Naive thymus-derived CD4-positive, alpha-beta T cell (primary cell): ENCODE results near the gene ZNF415. TPM values are rescaled to one million over a fixed set of nuclear protein-coding genes. Genes with fewer than 3 reads are reported as not detected.
A peak's percentile ranks its signal among the peaks of the same experiment; 100 is the strongest.

Source experiments
- ATAC-seq: fragments of 150-1000 bp; cut with Tn5 transposase; 2 replicates; pipeline ENCODE4 v1.10.0; 2021; ENCODE audit warnings: mild to moderate bottlenecking, moderate library complexity
- CTCF ChIA-PET: fragments of 350-600 bp; sonication (Branson Sonifier 250); formaldehyde crosslinking; loops from one replicate; lab custom pipeline; 2021; ENCODE audit warnings: antibody characterized with exemption; lab: Charles Lee
- POLR2A ChIA-PET: fragments of 350-600 bp; sonication (Branson Sonifier 250); formaldehyde crosslinking; loops from one replicate; lab custom pipeline; 2021; ENCODE audit warnings: antibody characterized with exemption, inconsistent platforms; lab: Charles Lee
- DNase-seq, 9 donors: peaks; one replicate each; pipeline versions ENCODE4 v3.0.0 to v3.0.0-alpha.2; 2020 to 2022; ENCODE audit warnings: mixed read lengths in 1 of 9
- H3K27ac ChIP-seq: one replicate; pipeline ENCODE4 v1.7.0; 2013; ENCODE audit warnings: mild to moderate bottlenecking, low read depth, low read length, moderate library complexity
- H3K27me3 ChIP-seq, 2 donors: one replicate each; pipeline ENCODE4 v1.7.0; 2013; ENCODE audit warnings: low read length in 2 of 2, mild to moderate bottlenecking in 2 of 2, moderate library complexity in 2 of 2; ENCODE audit not compliant: control insufficient read depth in 2 of 2, insufficient read depth in 2 of 2
- H3K36me3 ChIP-seq, 3 experiments: 1 replicate in 2 of 3; 2 replicates in 1 of 3; pipeline ENCODE4 v1.7.0; 2013; ENCODE audit warnings: low read length in 3 of 3, mild to moderate bottlenecking in 3 of 3, moderate library complexity in 1 of 3; ENCODE audit not compliant: insufficient read depth in 3 of 3, control insufficient read depth in 2 of 3
- H3K4me1 ChIP-seq, 2 donors: one replicate each; pipeline ENCODE4 v1.7.0; 2013; ENCODE audit warnings: low read length in 2 of 2, mild to moderate bottlenecking in 2 of 2, moderate library complexity in 1 of 2; ENCODE audit not compliant: control insufficient read depth in 2 of 2, insufficient read depth in 2 of 2
- H3K4me3 ChIP-seq: 2 replicates; pipeline ENCODE4 v1.7.0; 2013; ENCODE audit warnings: mild to moderate bottlenecking, low read length
- H3K9me3 ChIP-seq, 3 experiments: 1 replicate in 2 of 3; 2 replicates in 1 of 3; pipeline ENCODE4 v1.7.0; 2013; ENCODE audit warnings: low read length in 3 of 3; ENCODE audit not compliant: control insufficient read depth in 2 of 3
- H3K27ac Mint-ChIP-seq, 9 donors: one replicate each; pipeline ENCODE4 v1.8.0; 2020 to 2022; ENCODE audit warnings: mixed read lengths in 9 of 9, mild to moderate bottlenecking in 8 of 9, moderate library complexity in 5 of 9, inconsistent platforms in 2 of 9
- H3K27me3 Mint-ChIP-seq, 5 donors: one replicate each; pipeline ENCODE4 v1.8.0; 2021 to 2022; ENCODE audit warnings: mixed read lengths in 5 of 5, mild to moderate bottlenecking in 1 of 5
- H3K36me3 Mint-ChIP-seq, 5 donors: one replicate each; pipeline ENCODE4 v1.8.0; 2020 to 2022; ENCODE audit warnings: mixed read lengths in 5 of 5, mild to moderate bottlenecking in 3 of 5, inconsistent platforms in 1 of 5
- H3K4me1 Mint-ChIP-seq, 7 donors: one replicate each; pipeline ENCODE4 v1.8.0; 2020 to 2022; ENCODE audit warnings: mixed read lengths in 7 of 7, mild to moderate bottlenecking in 3 of 7, inconsistent platforms in 1 of 7
- H3K4me3 Mint-ChIP-seq, 10 donors: one replicate each; pipeline ENCODE4 v1.8.0; 2020 to 2022; ENCODE audit warnings: mild to moderate bottlenecking in 10 of 10, mixed read lengths in 10 of 10, moderate library complexity in 6 of 10, inconsistent platforms in 2 of 10
- H3K9me3 Mint-ChIP-seq, 11 donors: one replicate each; pipeline ENCODE4 v1.8.0; 2020 to 2022; ENCODE audit warnings: mixed read lengths in 11 of 11, mild to moderate bottlenecking in 4 of 11, inconsistent platforms in 1 of 11, moderate library complexity in 1 of 11
- intact Hi-C, 2 donors: fragments of 100-400 bp; cut with micrococcal nuclease; formaldehyde crosslinking; loops; one replicate each; pipeline ENCODE4 v1.15.1; 2023
- polyA plus RNA-seq, 2 donors: library from polyadenylated mRNA; unstranded; fragments of 300-500 nt; fragmentation: Illumina TruSeq; gene quantifications; one replicate each; pipeline ENCODE4 v1.2.3, GENCODE V29; 2021
- total RNA-seq, 6 experiments: library from RNA in 5 of 6; stranded (reverse) in 5 of 6; gene quantifications; 1 replicate in 5 of 6; 2 replicates in 1 of 6; pipeline ENCODE4 v1.2.3 and lab custom pipeline; 2021 to 2026

ZNF415 gene
- total and polyA plus RNA-seq, 7 experiments from 2014 or later, result 0.58 to 3.6 (median 1.2) TPM

DNA sequence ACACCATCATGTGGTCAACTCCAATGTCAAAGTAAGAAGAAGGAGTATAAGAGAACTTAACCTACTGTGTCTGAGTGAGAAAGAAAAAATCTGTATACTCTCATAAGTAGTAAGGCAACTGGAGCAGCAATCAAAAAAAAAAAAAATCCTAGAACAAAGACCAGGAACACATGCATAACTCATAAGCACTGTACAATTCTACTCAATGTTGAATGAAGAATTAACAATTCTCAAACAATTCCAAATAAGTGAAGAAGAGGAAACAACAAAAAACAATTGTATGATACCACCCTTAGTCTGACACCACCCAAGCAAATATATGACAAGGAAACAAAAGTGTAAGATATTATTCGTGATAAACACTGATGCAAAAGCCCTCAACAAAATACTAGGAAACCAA lies 54.0 kb downstream of the ZNF415 start:
- H3K36me3 Mint-ChIP-seq, result peaks cover 55 to 98% (median 97%) of the 10 kb centered on the region in 5 donors
- H3K27ac Mint-ChIP-seq, result peak overlapping the region in 1 of 9 donors; percentile 32
- H3K27me3 Mint-ChIP-seq, result no peaks in the 10 kb centered on the region
- CTCF ChIA-PET, result no interaction called here
- POLR2A ChIA-PET, result no interaction called here
- no peak for DNase-seq
- H3K4me1 Mint-ChIP-seq, result peaks cover 0 to 4% (median 0%) of the 10 kb centered on the region in 7 donors
- no peak for ATAC-seq
- intact Hi-C loops, result no loop called here
- Histone ChIP-seq H3K9me3 (peaks cover 6 to 74% (median 21%) of the 10 kb centered on the region in 3 experiments), H3K27me3 (no peaks in the 10 kb centered on the region), H3K4me1 (no peaks in the 10 kb centered on the region), H3K36me3 (peaks cover 16 to 72% (median 25%) of the 10 kb centered on the region in 3 experiments), H3K4me3 (no peak overlapping the region), H3K27ac (no peak overlapping the region)
- H3K4me3 Mint-ChIP-seq, result no peak overlapping the region
- H3K9me3 Mint-ChIP-seq, result peaks cover 12 to 100% (median 84%) of the 10 kb centered on the region in 11 donors

DNA sequence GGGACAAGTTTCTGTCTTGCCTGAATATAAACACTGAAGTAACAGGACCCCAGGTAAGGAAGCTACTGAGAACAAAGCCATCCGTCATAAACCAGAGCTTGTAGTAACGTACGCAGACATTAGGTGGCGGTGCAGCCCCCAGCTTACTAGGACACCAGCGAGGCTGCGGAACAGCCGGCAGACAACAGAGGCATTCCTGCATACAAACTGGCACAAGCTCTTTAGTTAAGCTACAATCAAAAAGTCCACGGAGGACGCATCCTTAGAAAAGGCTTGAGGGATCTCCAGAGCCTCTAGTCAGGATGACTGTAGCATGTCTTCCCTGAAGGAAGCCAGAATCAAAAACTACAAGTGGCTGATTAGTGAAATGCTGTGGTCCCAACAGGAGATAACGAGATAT lies 55.7 kb downstream of the ZNF415 start:
- Histone ChIP-seq H3K27me3 (no peaks in the 10 kb centered on the region), H3K36me3 (peaks cover 24 to 82% (median 35%) of the 10 kb centered on the region in 3 experiments), H3K27ac (no peak overlapping the region), H3K9me3 (peaks cover 6 to 82% (median 24%) of the 10 kb centered on the region in 3 experiments), H3K4me1 (no peaks in the 10 kb centered on the region), H3K4me3 (no peak overlapping the region)
- DNase-seq, result no peak
- no peak for ATAC-seq
- intact Hi-C loops, result no loop called here
- Mint-ChIP-seq H3K36me3 (peaks cover 56 to 98% (median 95%) of the 10 kb centered on the region in 5 donors), H3K4me3 (no peak overlapping the region), H3K4me1 (peaks cover 0 to 4% (median 0%) of the 10 kb centered on the region in 7 donors), H3K27ac (no peak overlapping the region), H3K9me3 (peaks cover 12 to 100% (median 84%) of the 10 kb centered on the region in 11 donors), H3K27me3 (no peaks in the 10 kb centered on the region)
- ChIA-PET POLR2A (no interaction called here), CTCF (no interaction called here)

DNA sequence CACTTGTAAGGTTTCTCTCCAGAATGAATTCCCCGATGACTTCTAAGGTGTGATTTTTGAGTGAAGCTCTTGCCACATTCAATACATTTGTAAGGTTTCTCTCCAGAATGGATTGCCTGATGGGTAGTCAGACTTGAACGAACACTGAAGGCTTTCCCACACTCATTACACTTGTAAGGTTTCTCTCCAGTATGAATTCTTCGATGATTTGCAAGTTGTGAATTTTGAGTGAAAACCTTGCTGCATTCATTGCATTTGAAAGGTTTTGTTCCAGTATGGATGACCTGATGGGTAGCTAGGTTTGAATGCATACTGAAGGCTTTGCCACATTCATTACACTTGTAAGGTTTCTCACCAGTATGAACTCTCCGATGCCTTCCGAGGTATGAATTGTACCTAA lies 63.9 kb downstream of the ZNF415 start:
- Histone ChIP-seq H3K4me3 (peak overlapping the region; percentile 7), H3K9me3 (peaks cover 29 to 91% (median 41%) of the 10 kb centered on the region in 3 experiments), H3K4me1 (no peaks in the 10 kb centered on the region), H3K27me3 (no peaks in the 10 kb centered on the region), H3K27ac (no peak overlapping the region), H3K36me3 (peaks cover 19 to 55% (median 31%) of the 10 kb centered on the region in 3 experiments)
- DNase-seq, result no peak
- Mint-ChIP-seq H3K9me3 (peaks cover 14 to 94% (median 69%) of the 10 kb centered on the region in 11 donors), H3K27me3 (no peaks in the 10 kb centered on the region), H3K27ac (no peak overlapping the region), H3K36me3 (peaks cover 34 to 79% (median 58%) of the 10 kb centered on the region in 5 donors), H3K4me3 (no peak overlapping the region), H3K4me1 (no peaks in the 10 kb centered on the region)
- intact Hi-C loops, result no loop called here
- no peak for ATAC-seq
- ChIA-PET CTCF (no interaction called here), POLR2A (no interaction called here)

DNA sequence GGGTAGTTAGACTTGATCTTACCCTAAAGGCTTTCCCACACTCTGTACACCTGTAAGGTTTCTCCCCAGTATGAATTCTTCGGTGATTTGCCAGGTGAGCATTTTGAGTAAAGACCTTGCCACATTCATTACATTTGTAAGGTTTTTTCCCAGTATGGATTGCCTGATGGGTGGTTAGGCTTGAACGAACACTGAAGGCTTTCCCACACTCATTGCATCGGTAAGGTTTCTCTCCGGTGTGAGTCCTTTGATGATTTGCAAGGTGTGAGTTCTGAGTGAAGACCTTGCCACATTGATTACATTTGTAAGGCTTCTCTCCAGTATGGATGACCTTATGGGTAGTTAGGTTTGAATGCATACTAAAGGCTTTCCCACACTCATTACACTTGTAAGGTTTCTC lies 64.5 kb downstream of the ZNF415 start:
- CTCF ChIA-PET, result no interaction called here
- ATAC-seq, result no peak

DNA sequence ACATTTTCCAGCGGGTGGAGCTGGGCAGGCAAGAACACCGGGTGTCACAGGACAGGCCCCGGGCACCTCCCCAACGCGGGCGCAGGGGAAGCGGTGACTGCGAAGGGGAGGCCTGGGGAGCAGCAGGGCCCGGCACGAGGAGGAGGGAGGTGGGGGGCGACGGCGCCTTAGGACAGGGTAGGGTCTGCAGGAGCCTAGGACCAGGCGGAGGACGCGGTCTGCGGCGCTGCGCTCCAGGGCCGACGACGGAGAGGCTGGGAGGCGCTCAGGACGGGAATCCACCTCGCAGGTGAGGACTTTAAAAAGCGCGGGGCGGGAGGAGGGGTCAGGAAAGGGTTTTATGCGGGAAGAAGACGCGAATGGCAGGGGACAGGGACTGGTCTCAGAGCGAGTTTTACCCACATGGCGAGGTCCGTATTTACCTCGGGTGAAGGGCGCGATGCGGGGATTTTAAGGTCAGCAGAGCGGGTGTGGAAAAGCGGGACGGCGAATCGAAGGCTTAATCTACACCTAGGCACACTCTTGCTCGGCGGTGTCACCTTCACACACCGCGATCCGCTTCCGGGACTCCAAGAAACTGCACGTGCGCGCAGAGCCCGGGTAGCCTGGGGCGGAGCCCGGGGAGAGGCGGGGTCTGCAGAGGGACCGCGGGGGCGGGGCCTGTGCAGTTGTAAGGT lies 74.7 kb downstream of the ZNF415 start:
- Mint-ChIP-seq H3K9me3 (peaks cover 3 to 95% (median 62%) of the 10 kb centered on the region in 11 donors), H3K27ac (no peak overlapping the region), H3K27me3 (peaks cover 3 to 14% (median 8%) of the 10 kb centered on the region in 5 donors), H3K36me3 (peaks cover 4 to 19% (median 7%) of the 10 kb centered on the region in 5 donors), H3K4me1 (peaks cover 0 to 8% (median 0%) of the 10 kb centered on the region in 7 donors), H3K4me3 (peak overlapping the region in 4 of 10 donors; percentile 12 to 68 (median 29))
- no peak for DNase-seq
- Histone ChIP-seq H3K4me1 (no peaks in the 10 kb centered on the region), H3K4me3 (no peak overlapping the region), H3K27me3 (no peaks in the 10 kb centered on the region), H3K27ac (no peak overlapping the region), H3K9me3 (peaks cover 0 to 63% (median 15%) of the 10 kb centered on the region in 3 experiments), H3K36me3 (no peaks in the 10 kb centered on the region)
- ChIA-PET CTCF (no interaction called here), POLR2A (no interaction called here)
- ATAC-seq, result no peak
- intact Hi-C loops, result no loop called here

More for the DNA sequence above, 64.5 kb downstream of the ZNF415 start:
- H3K9me3 ChIP-seq, result peaks cover 29 to 91% (median 40%) of the 10 kb centered on the region in 3 experiments
- no peak overlapping the region for H3K27ac Mint-ChIP-seq
- H3K27me3 ChIP-seq, result no peaks in the 10 kb centered on the region
- no peak overlapping the region for H3K27ac ChIP-seq
- no peak overlapping the region for H3K4me3 ChIP-seq
- peaks cover 15 to 49% (median 24%) of the 10 kb centered on the region in 3 experiments for H3K36me3 ChIP-seq
- H3K4me1 ChIP-seq, result no peaks in the 10 kb centered on the region
- peaks cover 32 to 78% (median 52%) of the 10 kb centered on the region in 5 donors for H3K36me3 Mint-ChIP-seq
- H3K4me1 Mint-ChIP-seq, result no peaks in the 10 kb centered on the region
- POLR2A ChIA-PET, result no interaction called here
- no peaks in the 10 kb centered on the region for H3K27me3 Mint-ChIP-seq
- DNase-seq, result no peak
- peaks cover 14 to 94% (median 71%) of the 10 kb centered on the region in 11 donors for H3K9me3 Mint-ChIP-seq
- intact Hi-C loops, result no loop called here
- H3K4me3 Mint-ChIP-seq, result no peak overlapping the region

Other genes with a start within 250 kb of the ZNF415 start
- 10 to 100 TPM in 3 of 5 experiments, 1 to 10 TPM in 2; 4.5 to 13.4 (median 11.6) TPM for gene ZNF320, start 235.3 kb downstream of the ZNF415 start, total RNA-seq
- 1 to 10 TPM; 5.4 to 7.1 TPM for gene ZNF320, start 235.3 kb downstream of the ZNF415 start, polyA plus RNA-seq
- gene ZNF888, start 209.5 kb downstream of the ZNF415 start, total RNA-seq, result 1 to 10 TPM; 2.1 to 7.2 (median 6.0) TPM
- gene ZNF888, start 209.5 kb downstream of the ZNF415 start, polyA plus RNA-seq, result 1 to 10 TPM; 1.3 to 2.5 TPM
- 10 to 100 TPM in 3 of 5 experiments, 1 to 10 TPM in 2; 5.0 to 25.7 (median 11.0) TPM for gene ZNF816, start 170.0 kb downstream of the ZNF415 start, total RNA-seq
- gene ZNF816, start 170.0 kb downstream of the ZNF415 start, polyA plus RNA-seq, result 10 to 100 TPM; 14.0 to 27.7 TPM
- not detected for gene ERVV-1, start 119.0 kb downstream of the ZNF415 start, total RNA-seq
- gene ERVV-1, start 119.0 kb downstream of the ZNF415 start, polyA plus RNA-seq, result not detected
- not detected for gene ERVV-2, start 88.2 kb downstream of the ZNF415 start, total RNA-seq
- not detected for gene ERVV-2, start 88.2 kb downstream of the ZNF415 start, polyA plus RNA-seq
- gene ZNF160, start 29.5 kb downstream of the ZNF415 start, total RNA-seq, result 10 to 100 TPM; 39.1 to 75.3 (median 52.9) TPM
- gene ZNF160, start 29.5 kb downstream of the ZNF415 start, polyA plus RNA-seq, result 10 to 100 TPM; 24.2 to 32.6 TPM
- 10 to 100 TPM in 2 of 5 experiments, 1 to 10 TPM in 3; 3.3 to 26.9 (median 7.3) TPM for gene ZNF347, start 26.1 kb upstream of the ZNF415 start, total RNA-seq
- 1 to 10 TPM; 6.5 to 9.5 TPM for gene ZNF347, start 26.1 kb upstream of the ZNF415 start, polyA plus RNA-seq
- gene ZNF665, start 60.4 kb upstream of the ZNF415 start, total RNA-seq, result 1 to 10 TPM; 1.6 to 5.9 (median 3.3) TPM
- gene ZNF665, start 60.4 kb upstream of the ZNF415 start, polyA plus RNA-seq, result 10 to 100 TPM; 12.2 to 13.7 TPM
- 10 to 100 TPM in 2 of 5 experiments, 1 to 10 TPM in 3; 2.2 to 25.9 (median 7.4) TPM for gene ZNF677, start 122.0 kb upstream of the ZNF415 start, total RNA-seq
- gene ZNF677, start 122.0 kb upstream of the ZNF415 start, polyA plus RNA-seq, result 10 to 100 TPM; 20.5 to 29.9 TPM
- gene VN1R2, start 125.4 kb upstream of the ZNF415 start, total RNA-seq, result not detected
- not detected for gene VN1R2, start 125.4 kb upstream of the ZNF415 start, polyA plus RNA-seq
- not detected for gene VN1R4, start 134.8 kb upstream of the ZNF415 start, total RNA-seq
- not detected for gene VN1R4, start 134.8 kb upstream of the ZNF415 start, polyA plus RNA-seq
- 10 to 100 TPM in 3 of 5 experiments, 1 to 10 TPM in 2; 4.6 to 18.9 (median 11.1) TPM for gene ZNF845, start 200.8 kb upstream of the ZNF415 start, total RNA-seq
- 10 to 100 TPM in 1 of 2 donors, 1 to 10 TPM in 1; 6.5 to 19.8 TPM for gene ZNF845, start 200.8 kb upstream of the ZNF415 start, polyA plus RNA-seq
- gene ZNF525, start 232.8 kb upstream of the ZNF415 start, total RNA-seq, result 10 to 100 TPM; 11.5 to 33.7 (median 24.2) TPM
- gene ZNF525, start 232.8 kb upstream of the ZNF415 start, polyA plus RNA-seq, result 10 to 100 TPM; 12.4 to 13.9 TPM